SKM-1 (cell line): Measurements from ENCODE around the gene HAND1.

Experiments
- DNase-seq: peaks from one replicate; lab custom pipeline; 2025; ENCODE audit not compliant: unreplicated experiment; lab: John Stamatoyannopoulos, UW

HAND1 gene

DNA sequence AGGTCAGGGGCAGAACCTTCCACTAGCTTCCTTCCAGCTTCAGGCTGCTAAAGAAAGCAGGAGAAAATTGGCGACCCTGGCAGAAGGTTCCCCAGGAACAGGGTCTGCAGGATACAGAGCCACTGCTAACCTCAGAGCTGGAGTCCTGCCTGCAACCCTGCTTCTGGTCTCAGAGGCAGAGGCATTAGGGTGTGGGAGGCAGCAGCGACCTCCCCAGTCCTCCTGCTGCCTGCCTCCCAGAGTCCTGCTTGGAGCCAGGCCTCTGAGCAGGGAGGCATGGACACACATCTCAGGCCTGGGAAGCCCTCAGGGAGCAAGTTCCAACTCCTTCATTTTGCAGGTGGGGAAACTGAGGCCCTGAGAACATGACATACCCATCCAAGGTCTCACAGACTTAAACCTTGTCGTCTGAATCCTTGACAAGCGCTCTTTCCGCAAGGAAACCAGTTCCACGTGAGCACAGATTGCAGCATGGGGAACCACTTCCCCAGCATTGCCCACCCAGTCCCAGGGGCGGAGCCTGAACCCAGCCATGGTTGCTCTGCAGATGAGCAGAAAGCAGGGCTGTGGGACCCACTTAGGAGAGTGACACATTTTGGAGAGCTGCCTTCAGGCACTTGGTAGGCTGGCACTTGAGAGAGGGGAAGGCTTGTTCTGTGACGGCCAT, 28.2 kb upstream of the HAND1 start:
- no peak for DNase-seq

DNA sequence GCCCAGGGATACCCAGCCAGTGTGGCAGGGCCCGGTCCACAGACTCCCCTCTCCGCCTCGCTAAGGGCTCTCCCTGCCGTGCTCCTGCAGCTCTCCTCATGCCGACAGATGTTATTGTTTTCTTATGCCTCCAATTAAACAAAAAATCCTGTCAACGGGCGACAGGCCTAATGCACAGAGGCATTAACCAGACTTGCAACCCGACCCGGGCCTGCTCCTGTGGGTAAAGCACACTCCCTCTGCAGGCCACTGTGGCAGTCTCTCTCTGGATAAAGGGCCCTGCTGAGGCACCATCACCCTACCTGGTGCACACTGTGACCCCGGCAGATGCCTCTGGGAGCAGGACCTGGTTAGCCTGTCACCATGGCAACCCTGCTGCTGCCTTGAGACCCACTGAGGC, 27.5 kb upstream of the HAND1 start:
- DNase-seq = no peak

DNA sequence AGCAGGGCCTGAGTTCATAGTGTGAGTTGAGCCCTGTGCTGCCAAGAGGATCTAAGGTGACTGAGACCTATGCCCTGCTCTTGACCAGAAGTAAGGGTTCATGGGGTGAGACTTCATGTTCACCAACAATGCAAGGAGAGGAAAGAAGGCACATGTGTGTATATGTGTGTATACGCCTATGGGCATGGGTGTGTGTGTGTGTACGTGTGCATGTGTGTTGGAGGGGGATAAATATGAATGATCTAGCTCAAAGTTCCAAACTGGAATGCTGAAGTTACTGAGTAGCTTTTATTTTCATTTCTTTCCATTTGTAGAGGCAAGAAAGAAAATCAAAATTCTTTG, 25.6 kb upstream of the HAND1 start:
- DNase-seq = no peak

DNA sequence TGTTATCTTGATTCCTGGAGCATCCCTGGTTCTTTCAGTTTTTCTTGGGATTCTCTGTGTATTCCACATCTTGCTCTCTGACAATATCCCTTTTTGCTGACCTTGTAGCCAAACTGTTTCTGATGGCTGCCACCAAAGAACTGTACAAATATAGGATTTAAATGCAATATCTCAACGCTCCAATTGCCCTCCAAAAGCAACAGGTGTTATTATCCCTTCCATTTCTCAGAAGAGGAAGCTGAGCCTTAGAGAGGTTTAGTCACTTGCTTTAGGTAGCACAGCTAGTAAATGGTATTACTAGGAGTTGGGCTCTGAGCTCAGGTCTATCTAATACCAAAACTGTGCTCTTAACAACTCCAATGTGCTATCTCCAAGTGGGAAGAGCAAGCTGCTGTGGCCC, 24.2 kb upstream of the HAND1 start:
- DNase-seq = no peak

DNA sequence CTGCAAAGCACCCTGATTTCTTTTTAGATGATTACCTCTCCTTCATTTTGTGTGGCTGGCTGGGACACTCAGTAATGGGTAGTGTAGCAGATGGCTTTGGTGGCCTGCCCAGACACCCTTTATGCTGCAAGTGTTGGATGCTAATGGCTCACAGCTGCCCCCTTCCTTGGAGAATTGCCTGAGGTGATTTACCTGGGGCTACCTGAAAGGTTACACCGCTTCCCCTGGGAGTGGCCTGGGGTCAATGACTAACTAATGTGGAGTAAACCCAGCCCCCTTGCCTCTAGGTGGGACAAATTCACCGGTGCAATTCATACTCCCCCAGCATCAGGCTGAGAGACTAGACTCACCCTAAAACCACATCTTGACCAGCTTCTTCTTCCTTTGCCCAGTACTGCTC, 23.5 kb upstream of the HAND1 start:
- DNase-seq = no peak

DNA sequence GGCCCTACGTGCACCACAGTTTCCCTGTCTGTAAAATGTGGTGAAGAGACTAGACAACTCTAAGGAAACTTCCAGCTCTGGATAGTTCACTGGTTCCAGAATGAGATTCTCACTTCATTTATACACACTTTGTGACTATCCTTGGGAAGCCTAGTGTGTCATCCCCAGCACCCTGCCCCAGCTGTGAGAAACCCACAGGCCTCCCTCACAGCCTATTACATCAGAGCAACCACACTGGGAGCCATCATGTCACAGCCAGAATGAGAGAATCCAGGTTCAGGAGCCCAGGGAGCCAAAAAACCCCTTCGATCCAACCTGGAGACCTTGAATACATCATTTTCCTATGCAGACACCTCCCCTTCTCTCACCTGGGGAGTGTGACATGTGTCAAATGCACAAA, 21.0 kb upstream of the HAND1 start:
- no peak for DNase-seq

DNA sequence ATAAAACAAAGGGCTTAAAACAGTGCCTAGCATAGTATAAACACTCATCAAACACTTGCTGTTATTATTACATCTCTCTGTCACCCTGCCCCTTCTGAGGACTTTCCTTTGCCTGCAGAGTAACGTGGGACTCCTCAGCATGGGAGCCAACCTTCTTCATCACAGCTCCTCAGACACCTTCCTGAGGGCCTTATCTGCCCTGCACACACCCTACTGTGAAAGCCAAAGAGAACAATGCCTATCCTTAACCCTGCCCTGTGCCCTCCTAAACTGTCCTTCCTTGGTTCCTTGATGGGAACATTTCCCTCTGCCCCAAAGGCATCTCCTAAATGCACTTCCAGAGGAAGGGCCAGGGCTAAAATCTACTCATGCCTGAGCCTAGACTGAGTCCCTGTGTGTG, 20.6 kb upstream of the HAND1 start:
- no peak for DNase-seq

DNA sequence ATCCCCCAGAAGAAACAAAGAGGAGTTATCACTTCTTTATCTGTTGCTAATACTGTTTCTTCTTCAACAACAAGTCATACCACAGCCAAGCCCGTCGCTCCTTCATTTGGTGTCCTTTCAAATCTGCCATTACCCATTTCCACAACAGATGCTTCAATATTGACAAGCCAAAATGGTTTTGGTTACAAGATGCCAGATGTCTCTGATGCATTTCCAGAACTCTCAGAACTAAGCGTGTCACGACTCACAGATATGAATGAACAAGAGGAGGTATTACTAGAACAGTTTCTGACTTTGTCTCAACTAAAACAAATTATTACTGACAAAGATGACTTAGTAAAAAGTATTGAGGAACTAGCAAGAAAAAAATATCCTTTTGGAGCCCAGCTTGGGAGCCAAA, 16.0 kb upstream of the HAND1 start:
- DNase-seq = no peak

DNA sequence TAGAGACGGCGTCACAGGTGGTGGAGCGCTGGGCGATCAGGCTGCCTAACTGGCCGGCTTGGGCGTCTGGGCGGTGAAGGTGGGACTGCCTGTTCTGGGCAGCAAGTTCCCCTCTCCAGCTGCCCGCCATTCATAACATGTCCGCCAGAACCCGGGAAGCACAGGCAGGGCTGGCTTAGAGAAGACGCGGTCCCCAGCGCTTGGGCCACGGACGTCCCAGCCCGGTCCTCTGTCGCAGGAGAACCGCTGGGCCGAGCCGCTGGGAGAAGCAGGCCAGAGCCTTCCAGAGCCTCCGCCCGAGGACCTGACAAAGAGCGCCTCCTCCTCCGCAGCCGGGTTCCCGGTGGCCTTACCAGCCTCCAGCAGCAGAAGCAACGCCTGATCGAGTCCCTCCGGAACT, 15.2 kb upstream of the HAND1 start:
- DNase-seq = no peak

DNA sequence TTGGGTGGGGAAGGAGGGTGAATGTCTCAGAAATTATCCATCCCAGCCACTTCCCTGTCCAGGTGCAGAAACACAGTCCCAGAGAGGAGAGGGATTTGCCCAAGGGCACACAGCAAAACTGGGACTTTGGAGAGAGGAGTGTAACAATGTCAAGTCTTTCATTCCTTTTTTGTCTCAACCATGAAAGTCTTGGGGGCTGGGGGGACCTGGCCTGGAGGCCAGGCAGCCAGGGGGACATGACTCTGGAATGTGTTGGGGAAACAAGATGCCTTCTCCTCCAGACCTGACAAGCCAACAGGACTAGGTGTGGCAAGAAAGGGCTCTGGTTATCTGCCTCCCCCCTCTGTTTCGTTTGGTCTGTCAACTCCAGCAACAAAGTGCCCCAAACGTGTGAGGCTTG, 13.9 kb upstream of the HAND1 start:
- DNase-seq = no peak

DNA sequence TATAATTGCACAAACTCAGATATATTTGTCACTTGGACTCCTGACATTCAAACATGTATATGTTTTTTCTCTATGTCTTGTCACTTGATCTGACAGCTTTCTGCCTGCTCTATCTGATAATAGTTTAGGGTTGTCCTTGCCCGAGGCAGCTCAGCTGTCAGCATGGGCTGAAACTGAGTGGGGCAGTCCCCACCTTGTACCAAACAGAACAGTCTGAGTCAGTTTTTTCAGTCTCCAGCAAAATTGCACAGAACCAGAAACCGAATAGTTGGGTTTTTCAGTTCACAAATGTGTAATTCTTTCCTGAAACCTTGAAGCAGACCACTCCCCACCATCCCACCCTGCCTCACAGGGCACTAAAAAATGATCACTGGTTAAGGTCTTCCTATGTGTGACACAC, 9.5 kb upstream of the HAND1 start:
- DNase-seq = no peak

DNA sequence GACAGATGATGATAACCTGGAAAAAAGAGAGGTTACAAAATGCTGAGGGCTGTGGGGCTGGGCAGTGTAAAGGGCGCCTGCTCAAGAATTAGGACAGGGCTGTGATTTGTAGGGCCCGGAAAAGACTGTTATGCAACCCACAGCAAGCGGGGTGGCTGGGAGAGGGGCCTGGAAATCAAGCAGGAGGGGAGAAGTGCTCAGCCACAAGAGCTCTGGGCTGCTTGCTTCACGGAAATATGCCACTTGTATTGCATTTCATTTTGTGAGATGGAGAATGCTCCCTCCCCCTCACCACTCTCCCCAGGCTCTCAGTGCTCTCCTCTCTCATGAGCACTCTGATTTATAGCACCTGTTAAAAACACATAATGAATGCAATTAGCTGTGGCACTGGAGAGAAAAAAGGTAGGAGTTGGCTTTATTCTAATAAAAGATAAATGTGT, 8.4 kb upstream of the HAND1 start:
- no peak for DNase-seq

DNA sequence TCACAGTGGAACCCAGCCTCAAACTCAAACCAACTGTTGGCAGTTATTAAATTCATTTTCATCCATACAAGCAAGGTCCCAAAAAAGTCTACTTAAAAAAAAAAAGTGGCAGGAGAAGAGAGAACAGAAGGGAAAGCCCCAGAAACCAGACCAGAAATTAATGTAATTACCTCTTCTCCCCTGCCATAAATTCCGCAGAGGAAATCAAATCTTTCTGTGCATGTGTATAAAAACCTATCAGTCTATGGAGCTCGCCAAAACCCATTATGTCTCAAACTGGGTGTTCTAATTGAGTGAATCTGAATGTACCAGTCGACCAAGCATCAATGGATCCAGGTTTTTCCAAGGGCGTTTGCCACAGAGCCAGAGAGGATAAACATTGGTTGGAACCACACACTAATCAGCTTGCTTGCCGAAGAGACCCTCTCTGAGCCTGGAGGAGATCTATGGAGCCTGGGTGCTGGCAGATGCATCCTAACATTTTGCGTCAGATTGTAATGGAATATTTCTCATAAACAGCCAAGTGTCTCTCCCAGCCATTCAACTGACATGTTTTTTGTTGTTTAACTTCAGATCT, 7.9 kb upstream of the HAND1 start:
- DNase-seq = no peak

DNA sequence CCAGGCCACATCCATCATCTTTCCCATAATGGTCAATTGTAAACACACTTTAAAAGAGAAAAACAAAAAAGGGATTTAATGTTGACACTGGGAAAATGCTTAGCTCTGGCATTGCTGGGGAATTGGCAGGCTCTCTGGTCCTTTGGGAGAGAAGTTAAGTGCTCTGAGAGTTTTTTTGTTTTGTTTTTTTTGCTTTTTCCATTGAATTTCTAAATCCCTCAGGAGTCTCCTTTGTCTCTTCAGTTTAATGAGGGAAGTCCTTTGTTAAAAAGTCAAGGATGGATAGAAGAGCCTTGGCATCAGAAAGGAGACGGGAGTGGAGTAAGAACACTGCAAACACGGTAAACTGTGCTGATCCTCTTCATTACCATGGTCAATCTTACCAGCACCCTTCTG, 7.1 kb upstream of the HAND1 start:
- no peak for DNase-seq

DNA sequence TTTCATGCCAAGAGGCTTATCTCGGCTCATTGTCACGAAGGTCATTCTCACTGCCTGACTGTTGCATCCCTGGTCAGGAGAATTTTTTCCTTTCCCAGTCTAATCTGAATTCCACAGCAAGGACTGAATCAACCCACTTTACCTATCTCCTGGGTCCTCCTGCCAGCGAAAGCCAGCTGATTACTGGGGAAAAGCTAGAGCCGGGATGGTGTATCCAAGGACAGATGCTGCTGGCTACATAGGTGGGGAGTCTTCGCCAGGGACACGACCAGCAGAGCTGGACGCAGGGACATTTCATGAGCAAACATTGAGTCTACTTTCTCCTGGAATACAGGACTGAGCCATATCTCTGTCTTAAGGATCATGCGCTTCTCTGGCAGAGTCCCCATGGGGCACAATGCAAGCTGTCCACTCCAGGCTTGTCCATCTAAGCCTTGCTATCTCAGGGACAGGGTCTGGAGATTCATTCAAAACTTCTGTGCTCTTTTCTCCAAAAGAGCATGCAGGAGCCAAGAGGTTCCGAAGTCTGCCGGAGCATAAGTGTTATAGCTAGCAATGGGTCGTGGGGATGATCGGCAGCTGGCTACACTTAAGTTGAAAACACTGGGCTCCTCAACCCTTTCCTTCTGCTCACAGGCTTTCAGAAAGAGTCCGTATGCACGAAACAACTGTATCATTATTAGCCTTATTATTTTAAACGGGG, 6.5 kb upstream of the HAND1 start:
- DNase-seq = no peak

DNA sequence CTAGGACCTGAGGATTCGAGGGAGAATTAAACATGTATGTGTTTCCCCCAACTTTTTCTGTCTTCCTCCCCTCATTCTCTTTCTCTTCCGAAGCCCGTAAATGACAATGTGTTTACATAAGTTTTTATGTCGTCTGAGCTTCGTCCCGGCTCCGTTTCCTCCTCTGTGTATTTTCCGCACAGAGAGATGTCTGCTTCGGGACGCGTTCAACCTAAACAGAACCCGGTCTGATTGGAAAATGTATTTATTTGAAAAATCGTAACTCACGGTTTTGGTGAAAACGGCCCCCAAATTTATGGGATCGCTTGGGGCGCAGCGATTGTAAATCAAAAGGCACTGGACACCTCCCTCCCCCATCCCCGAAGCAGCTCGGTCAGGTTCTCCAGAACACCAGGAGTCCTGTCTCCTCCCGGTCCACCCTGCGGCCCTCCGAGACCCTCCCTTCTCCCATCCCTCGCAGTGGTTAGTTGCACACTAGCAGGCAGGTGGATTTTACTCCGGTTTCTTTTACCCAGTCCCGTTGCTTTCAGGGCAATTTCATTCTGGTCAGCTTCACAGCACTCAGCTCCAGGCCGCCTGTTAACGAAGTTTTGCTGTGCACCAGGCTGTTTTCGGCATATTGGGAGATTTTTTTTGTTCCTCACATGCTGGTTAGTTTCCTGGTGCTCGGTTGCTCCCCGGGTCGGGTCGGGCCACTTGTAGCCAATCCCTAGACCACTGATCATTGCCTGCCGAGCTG, 5.8 kb upstream of the HAND1 start:
- DNase-seq = no peak

DNA sequence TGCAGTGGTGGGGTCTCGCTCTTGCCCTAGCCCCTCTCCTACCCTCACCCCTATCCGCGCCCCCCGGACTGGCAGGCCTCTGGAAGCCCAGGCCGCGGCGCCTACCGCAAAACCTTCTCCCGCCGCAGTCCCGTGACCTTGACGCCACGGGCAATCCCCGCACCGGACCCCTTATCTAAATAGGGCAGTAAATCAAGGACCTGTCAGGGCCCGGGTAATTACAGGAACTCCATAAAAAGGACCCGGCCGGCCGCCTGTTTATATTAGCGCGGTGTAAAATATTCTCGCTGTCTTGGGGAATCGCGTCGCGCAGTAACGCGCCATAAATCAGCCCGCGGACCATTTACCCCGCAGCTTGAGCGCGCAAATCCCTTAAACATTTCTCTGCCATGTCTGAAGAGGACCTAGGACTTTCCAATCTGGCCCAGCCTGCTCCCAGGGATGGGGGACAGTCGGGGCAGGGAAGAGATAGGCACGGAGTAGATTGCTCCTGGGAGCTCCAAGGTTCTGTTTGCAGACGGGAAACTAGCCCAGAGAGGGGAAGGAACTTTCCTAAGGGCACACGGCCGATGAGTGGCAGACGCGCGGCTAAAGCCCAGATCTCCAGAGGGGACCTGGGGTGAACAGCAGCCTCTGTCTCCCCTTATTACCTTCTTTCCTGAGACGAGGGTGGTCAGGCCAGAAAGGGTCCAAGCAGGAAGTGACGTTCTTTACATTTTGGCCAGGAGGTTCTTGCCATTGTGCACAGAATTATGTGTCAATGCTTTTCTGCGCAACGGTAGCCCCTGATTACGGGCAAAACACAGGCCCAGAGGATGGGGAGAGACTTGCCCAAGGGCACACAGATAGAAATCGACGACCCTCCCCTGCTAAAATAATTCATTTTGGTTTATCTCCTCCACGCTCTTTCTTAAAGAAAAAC, 4.8 kb upstream of the HAND1 start:
- no peak for DNase-seq

DNA sequence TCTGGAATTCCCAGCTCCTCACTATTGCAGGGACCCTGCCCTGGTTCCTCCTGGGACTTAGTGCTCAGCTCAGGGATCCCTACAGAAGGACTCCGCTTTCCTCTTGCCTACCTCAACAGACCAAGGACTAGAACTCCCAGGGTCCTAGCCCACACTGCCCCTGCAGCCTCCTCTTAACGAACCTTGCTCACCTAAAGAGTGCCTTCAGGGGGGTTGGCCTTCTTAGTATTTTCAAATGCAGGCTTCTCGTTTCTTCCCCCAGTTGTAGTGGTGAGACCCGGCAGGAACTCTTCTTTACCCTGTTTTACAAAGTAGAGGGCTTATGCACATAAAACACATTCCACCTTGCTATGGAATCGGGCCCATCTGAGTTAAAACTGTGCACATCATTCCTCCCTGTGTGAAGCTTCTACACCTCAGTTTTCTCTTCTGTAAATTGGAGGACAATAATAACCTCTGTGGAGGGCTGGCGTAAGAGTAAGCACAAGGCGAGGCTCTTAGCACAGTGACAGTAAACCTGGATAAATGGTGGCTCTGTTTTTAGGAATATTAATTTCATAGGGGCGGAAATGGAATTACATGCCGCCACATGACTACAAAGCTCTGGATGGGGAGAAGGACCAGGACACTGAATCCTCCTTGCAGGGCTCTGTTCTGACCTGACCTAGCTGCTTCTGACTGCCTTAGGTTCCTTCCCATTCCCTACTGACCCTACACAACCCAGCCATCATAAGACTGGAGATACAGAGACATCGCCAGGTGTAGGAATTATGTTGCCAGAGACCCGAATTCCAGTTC, 3.8 kb upstream of the HAND1 start:
- DNase-seq = no peak

DNA sequence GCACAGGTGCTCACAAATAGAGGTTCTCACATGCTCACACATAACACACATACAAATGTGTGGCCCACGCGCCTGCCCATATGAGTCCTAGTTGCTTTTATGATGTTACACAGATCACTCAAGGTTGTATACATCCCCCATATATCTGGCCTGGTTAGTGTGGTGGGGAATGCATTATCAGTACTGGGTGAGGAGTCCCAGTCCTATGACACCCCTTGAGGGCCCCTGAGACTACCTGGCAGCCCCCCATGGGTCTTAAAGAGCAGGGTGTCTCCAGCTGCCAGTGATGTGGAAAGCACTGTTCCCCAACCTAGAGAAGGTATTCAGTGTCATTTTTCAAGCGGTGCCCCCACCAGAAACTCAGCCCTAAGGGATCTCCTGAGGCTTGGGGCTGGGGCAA, 2.8 kb upstream of the HAND1 start:
- no peak for DNase-seq
